Endothelial cell of umbilical vein (primary cell): ENCODE data around the gene CACTIN. TPM values are rescaled to one million over a fixed set of nuclear protein-coding genes. Genes with fewer than 3 reads are reported as not detected.
"Not testable (repeated sequence)": the region's sequence is repeated elsewhere in the genome, so short reads cannot be mapped to it uniquely, and the experiment has no call there.

ENCODE experiments used
- BruUV-seq: library from RNA; stranded (reverse); fragments of 400-500 nt; replicated peaks from 2 replicates; lab custom pipeline; 2021; lab: Mats Ljungman, UMichigan
- CTCF ChIA-PET: fragments of 300-600, 350-600 bp; sonication (Branson Sonifier 250); formaldehyde crosslinking; loops from one replicate; lab custom pipeline; 2021; ENCODE audit warnings: antibody characterized with exemption, inconsistent platforms; lab: Charles Lee
- POLR2A ChIA-PET: fragments of 300-600, 350-600 bp; sonication (Branson Sonifier 250); formaldehyde crosslinking; loops from one replicate; lab custom pipeline; 2021; ENCODE audit warnings: antibody characterized with exemption, inconsistent platforms; lab: Charles Lee
- DNase-seq: peaks from one replicate; pipeline ENCODE4 v3.0.0-alpha.2; 2011; ENCODE audit warnings: low read depth, low spot score
- FAIRE-seq: peaks from 2 replicates; lab custom pipeline; 2011; peaks lifted over from hg19 to GRCh38; lab: Jason Lieb, UNC
- H2AFZ ChIP-seq: 2 replicates; pipeline ENCODE4 v1.6.0; 2012; ENCODE audit warnings: low read depth, low read length, control low read depth, inconsistent platforms
- H3K27ac ChIP-seq: 2 replicates; pipeline ENCODE4 v1.5.1; 2011; ENCODE audit warnings: low read depth, mild to moderate bottlenecking, control low read depth, low read length, moderate library complexity; ENCODE audit not compliant: insufficient read depth
- H3K27me3 ChIP-seq, 2 experiments: 2 replicates each; pipeline versions ENCODE4 v1.6.0 to v1.6.1; 2011; ENCODE audit warnings: low read length in 2 of 2, mixed read lengths in 1 of 2; ENCODE audit not compliant: control insufficient read depth in 2 of 2, insufficient read depth in 2 of 2
- H3K36me3 ChIP-seq, 2 experiments: 2 replicates in 1 of 2; 3 replicates in 1 of 2; pipeline ENCODE4 v1.5.1; 2011; ENCODE audit warnings: low read length in 2 of 2, mild to moderate bottlenecking in 1 of 2, moderate library complexity in 1 of 2; ENCODE audit not compliant: control insufficient read depth in 2 of 2, insufficient read depth in 2 of 2; ENCODE audit errors: extremely low read depth in 1 of 2
- H3K4me1 ChIP-seq: 3 replicates; pipeline ENCODE4 v1.5.1; 2011; ENCODE audit warnings: mild to moderate bottlenecking, low read length; ENCODE audit not compliant: control insufficient read depth, insufficient read depth; ENCODE audit errors: extremely low read depth
- H3K4me2 ChIP-seq: 2 replicates; pipeline ENCODE4 v1.6.1; 2011; ENCODE audit warnings: low read length, control low read depth, mixed read lengths; ENCODE audit not compliant: insufficient read depth
- H3K4me3 ChIP-seq, 3 experiments: fragments of 200-600 bp in 1 of 3; sonication (generic), shearing (Covaris generic) in 1 of 3; replicated peaks in 1 of 3; 2 replicates each; pipeline ENCODE4 v1.5.1; 2011 to 2016; ENCODE audit warnings: control low read depth in 3 of 3, low read length in 3 of 3, mild to moderate bottlenecking in 2 of 3, inconsistent platforms in 1 of 3, low read depth in 1 of 3, moderate library complexity in 1 of 3; ENCODE audit not compliant: insufficient read depth in 1 of 3
- H3K79me2 ChIP-seq: 2 replicates; pipeline ENCODE4 v1.6.0; 2012; ENCODE audit warnings: low read length, inconsistent platforms; ENCODE audit not compliant: control insufficient read depth, insufficient read depth
- H3K9ac ChIP-seq: replicated peaks from 2 replicates; pipeline ENCODE3; 2011; ENCODE audit warnings: low read length, control low read depth; ENCODE audit not compliant: insufficient read depth; ENCODE audit errors: extremely low read depth
- H3K9me1 ChIP-seq: replicated peaks from 3 replicates; pipeline ENCODE4 v1.6.0; 2011; ENCODE audit warnings: mild to moderate bottlenecking, low read length; ENCODE audit not compliant: control insufficient read depth, insufficient read depth; ENCODE audit errors: extremely low read depth
- H3K9me3 ChIP-seq: replicated peaks from 2 replicates; pipeline ENCODE4 v1.5.1; 2012; ENCODE audit warnings: low read length, inconsistent platforms; ENCODE audit not compliant: control insufficient read depth, insufficient read depth
- H4K20me1 ChIP-seq: replicated peaks from 2 replicates; pipeline ENCODE3; 2011; ENCODE audit warnings: mild to moderate bottlenecking, low read length; ENCODE audit not compliant: control insufficient read depth, insufficient read depth; ENCODE audit errors: extremely low read depth
- CTCF ChIP-seq, 2 donors: IDR thresholded peaks; 1 replicate in 1 of 2; 2 replicates in 1 of 2; pipeline ENCODE4 v1.5.1; 2011; ENCODE audit warnings: low read length in 2 of 2, mild to moderate bottlenecking in 2 of 2, moderate library complexity in 2 of 2, control low read depth in 1 of 2, inconsistent platforms in 1 of 2, low read depth in 1 of 2; ENCODE audit not compliant: insufficient read depth in 1 of 2; ENCODE audit errors: extremely low read depth in 1 of 2
- FOS ChIP-seq: IDR thresholded peaks from 2 replicates; pipeline ENCODE4 v1.6.1; 2011; ENCODE audit warnings: mild to moderate bottlenecking, low read length, moderate library complexity, borderline replicate concordance; ENCODE audit not compliant: insufficient read depth
- GATA2 ChIP-seq: IDR thresholded peaks from 2 replicates; pipeline ENCODE4 v1.7.0; 2011; ENCODE audit warnings: low read depth, mild to moderate bottlenecking, moderate library complexity, mixed read lengths, low read length; ENCODE audit not compliant: insufficient read length, insufficient read depth
- JUN ChIP-seq: IDR thresholded peaks from 2 replicates; pipeline ENCODE4 v1.6.1; 2011; ENCODE audit warnings: borderline replicate concordance, low read depth; ENCODE audit not compliant: insufficient read length, insufficient read depth
- MAX ChIP-seq: IDR thresholded peaks from 2 replicates; pipeline ENCODE4 v1.6.1; 2011; ENCODE audit not compliant: insufficient read depth, insufficient read length
- dilution Hi-C: fragments of 300-500 bp; cut with MboI; formaldehyde crosslinking; loops from one replicate; pipeline ENCODE4 v1.15.0; 2019; ENCODE audit warnings: low sequenced_read_pairs; ENCODE audit not compliant: extremely low pct_ligation_motif_present
- intact Hi-C: fragments of 100-400 bp; cut with micrococcal nuclease; formaldehyde crosslinking; loops from one replicate; pipeline ENCODE4 v1.10.0; 2022
- polyA plus RNA-seq, 4 experiments: library from polyadenylated mRNA; depleted of rRNA in 3 of 4; stranded (reverse) in 3 of 4; unstranded in 1 of 4; fragments of >200 nt; gene quantifications; 2 replicates each; pipeline versions ENCODE4 v1.2.1 to v1.2.3, GENCODE V29; 2011 to 2012; ENCODE audit warnings: missing spikeins in 1 of 4
- total RNA-seq: library from RNA; stranded (reverse); gene quantifications from 2 replicates; pipeline ENCODE4 v1.2.3, GENCODE V29; 2021

Gene CACTIN
- total and polyA plus RNA-seq, 2 donors (not counting 3 experiments of a cell fraction or from before 2014, with no cell fraction given): 29.7 to 36.1 TPM

GRCh38 chr19:3631053-3631861, 4.7 kb upstream of the CACTIN start:
- TF ChIP-seq MAX (no peak), CTCF (IDR thresholded peaks at IDR 0.05; ENCODE audit: extremely low read depth in 1 of 2, insufficient read depth in 1 of 2, low read depth in 1 of 2, low read length in 2 of 2) (no peak), JUN (no peak), FOS (no peak), GATA2 (no peak)
- no peaks in the 10 kb centered on the region for H4K20me1 ChIP-seq
- dilution Hi-C loops: no loop called here
- no peak overlapping the region for H3K9ac ChIP-seq
- POLR2A ChIA-PET: no interaction called here
- H3K27ac ChIP-seq: no peak overlapping the region
- no peaks in the 10 kb centered on the region for H3K9me1 ChIP-seq
- DNase-seq (no peak), FAIRE-seq (no peak)
- no peak overlapping the region for H2AFZ ChIP-seq
- peaks cover 0 to 19% of the 10 kb centered on the region in 2 experiments for H3K36me3 ChIP-seq
- peaks cover 2% of the 10 kb centered on the region for H3K79me2 ChIP-seq
- no peak overlapping the region for H3K4me3 ChIP-seq
- intact Hi-C loops: no loop called here
- no TSS peak for BruUV-seq
- H3K4me1 ChIP-seq: peaks cover 2% of the 10 kb centered on the region
- H3K4me2 ChIP-seq: no peak overlapping the region
- H3K9me3 ChIP-seq: no peaks in the 10 kb centered on the region
- H3K27me3 ChIP-seq: no peaks in the 10 kb centered on the region
- CTCF ChIA-PET: no interaction called here

- H4K20me1 ChIP-seq, H3K9me1 ChIP-seq, FAIRE-seq, H3K4me3 ChIP-seq, H3K4me2 ChIP-seq, BruUV-seq, H3K27ac ChIP-seq, H3K27me3 ChIP-seq, dilution Hi-C loops, H3K9ac ChIP-seq, H2AFZ ChIP-seq, H3K9me3 ChIP-seq, DNase-seq: not testable (repeated sequence)
- ChIA-PET POLR2A (interaction anchor here (0.7 kb wide), 1 partner anchor 68 kb away, joined by 4 read pairs; no protein-coding TSS in a partner anchor), CTCF (interaction anchor here (1.1 kb wide), 1 partner anchor 16 kb away, joined by 3 read pairs; no protein-coding TSS in a partner anchor)
- H3K4me1 ChIP-seq: peaks cover 14% of the 10 kb centered on the region
- H3K79me2 ChIP-seq: peaks cover 18% of the 10 kb centered on the region
- intact Hi-C loops: loop anchor here (10.0 kb wide), 1 partner anchor 76 kb away; the partner anchor contains the start of genes PIP5K1C and TJP3
- peaks cover 0 to 19% of the 10 kb centered on the region in 2 experiments for H3K36me3 ChIP-seq
Observed at GRCh38 chr19:3628766-3629165, 2.2 kb upstream of the CACTIN start.
